Tibial artery (tissue), 4 donors: ENCODE measurements around the gene FAM161A.
"Not testable (repeated sequence)": the region's sequence is repeated elsewhere in the genome, so short reads cannot be mapped to it uniquely, and the experiment has no call there.

Experiments
- DNase-seq, 2 donors: peaks; one replicate each; pipeline ENCODE4 v3.0.0-alpha.2; 2019
- H3K27ac ChIP-seq, 2 donors: fragments of 200-600 bp; sonication (generic) in 1 of 2; 1 replicate in 1 of 2; 2 replicates in 1 of 2; pipeline ENCODE4 v1.5.1; 2018 to 2019; ENCODE audit warnings: mild to moderate bottlenecking in 1 of 2
- H3K27me3 ChIP-seq, 2 donors: fragments of 200-600 bp; sonication (generic) in 1 of 2; one replicate each; pipeline versions ENCODE4 v1.5.1 to v1.6.0; 2016 to 2019
- H3K36me3 ChIP-seq, 3 donors: fragments of 200-600 bp; sonication (generic) in 2 of 3; one replicate each; pipeline ENCODE4 v1.5.1; 2016 to 2019; ENCODE audit warnings: mild to moderate bottlenecking in 2 of 3
- H3K4me1 ChIP-seq, 4 donors: fragments of 200-600 bp; sonication (generic) in 2 of 4; 1 replicate in 3 of 4; 2 replicates in 1 of 4; pipeline ENCODE4 v1.5.1; 2016 to 2019
- H3K4me3 ChIP-seq, 2 donors: fragments of 200-600 bp; sonication (generic) in 1 of 2; 1 replicate in 1 of 2; 2 replicates in 1 of 2; pipeline ENCODE4 v1.5.1; 2018 to 2019; ENCODE audit warnings: mild to moderate bottlenecking in 2 of 2
- H3K9me3 ChIP-seq, 3 donors: fragments of 200-600 bp; sonication (generic) in 1 of 3; one replicate each; pipeline ENCODE4 v1.5.1; 2016 to 2019
- CTCF ChIP-seq, 2 experiments: fragments of 200-600 bp in 1 of 2; fragments of 450-650 bp in 1 of 2; IDR thresholded peaks; one replicate each; pipeline ENCODE4 v1.5.1; 2017 to 2019; ENCODE audit warnings: antibody characterized with exemption in 2 of 2, mild to moderate bottlenecking in 1 of 2, moderate library complexity in 1 of 2
- intact Hi-C: fragments of 100-400 bp; cut with DNase I; formaldehyde crosslinking; loops from one replicate; pipeline ENCODE4 v1.15.0; 2023; ENCODE audit warnings: low total_unique reads

Gene FAM161A

GRCh38 chr2:61822255-61822654 lies 31.6 kb downstream of the FAM161A start:
- H3K36me3 ChIP-seq = peaks cover 0 to 4% (median 0%) of the 10 kb centered on the region in 3 donors
- intact Hi-C loops = no loop called here
- TF ChIP-seq CTCF (IDR thresholded peaks at IDR 0.05) = no peak
- H3K9me3 ChIP-seq = no peaks in the 10 kb centered on the region
- no peak for DNase-seq
- no peaks in the 10 kb centered on the region for H3K27me3 ChIP-seq
- H3K4me1 ChIP-seq = no peaks in the 10 kb centered on the region
- no peak overlapping the region for H3K27ac ChIP-seq
- no peak overlapping the region for H3K4me3 ChIP-seq

- Histone ChIP-seq H3K27ac (no peak overlapping the region), H3K27me3 (no peaks in the 10 kb centered on the region), H3K9me3 (no peaks in the 10 kb centered on the region), H3K36me3 (no peaks in the 10 kb centered on the region), H3K4me3 (no peak overlapping the region), H3K4me1 (no peaks in the 10 kb centered on the region)
- no peak for DNase-seq
- TF ChIP-seq CTCF (IDR thresholded peaks at IDR 0.05) = no peak
- intact Hi-C loops = no loop called here
Observed at GRCh38 chr2:61816480-61817355, 37.1 kb downstream of the FAM161A start.

GRCh38 chr2:61814539-61815160 lies 39.2 kb downstream of the FAM161A start:
- Histone ChIP-seq H3K4me3 (no peak overlapping the region), H3K4me1 (no peaks in the 10 kb centered on the region), H3K27ac (no peak overlapping the region), H3K36me3 (no peaks in the 10 kb centered on the region), H3K27me3 (no peaks in the 10 kb centered on the region), H3K9me3 (no peaks in the 10 kb centered on the region)
- no peak for DNase-seq
- intact Hi-C loops = no loop called here
- TF ChIP-seq CTCF (IDR thresholded peaks at IDR 0.05) = no peak

GRCh38 chr2:61813314-61813713 lies 40.5 kb downstream of the FAM161A start:
- H3K4me3 ChIP-seq, H3K27me3 ChIP-seq, DNase-seq, intact Hi-C loops, H3K9me3 ChIP-seq, H3K4me1 ChIP-seq, H3K36me3 ChIP-seq, H3K27ac ChIP-seq: not testable (repeated sequence)

- intact Hi-C loops = no loop called here
- TF ChIP-seq CTCF (IDR thresholded peaks at IDR 0.05) = no peak
- no peaks in the 10 kb centered on the region for H3K4me1 ChIP-seq
- H3K27ac ChIP-seq = no peak overlapping the region
- H3K4me3 ChIP-seq = no peak overlapping the region
- no peaks in the 10 kb centered on the region for H3K36me3 ChIP-seq
- DNase-seq = no peak
- no peaks in the 10 kb centered on the region for H3K27me3 ChIP-seq
- H3K9me3 ChIP-seq = no peaks in the 10 kb centered on the region
Observed at GRCh38 chr2:61811821-61812220, 42.0 kb downstream of the FAM161A start.

GRCh38 chr2:61810203-61810602 lies 43.7 kb downstream of the FAM161A start:
- H3K27me3 ChIP-seq, H3K4me3 ChIP-seq, H3K9me3 ChIP-seq, H3K36me3 ChIP-seq, DNase-seq, H3K4me1 ChIP-seq, H3K27ac ChIP-seq, intact Hi-C loops: not testable (repeated sequence)

GRCh38 chr2:61808693-61809092 lies 45.2 kb downstream of the FAM161A start:
- DNase-seq, intact Hi-C loops, H3K4me1 ChIP-seq, H3K4me3 ChIP-seq, H3K36me3 ChIP-seq, H3K9me3 ChIP-seq, H3K27me3 ChIP-seq, H3K27ac ChIP-seq: not testable (repeated sequence)
